Loucy (cell line): Measurements from ENCODE around the gene PCBD2.

Experiments used
- CTCF ChIP-seq: fragments of 200-600 bp; sonication (generic); conservative IDR thresholded peaks from 2 replicates; pipeline ENCODE4 v1.5.1; 2014; ENCODE audit warnings: mild to moderate bottlenecking, antibody characterized with exemption, low read length
- EZH2phosphoT487 ChIP-seq: fragments of 200-600 bp; IDR thresholded peaks from 2 replicates; pipeline ENCODE4 v1.6.1; 2018; ENCODE audit warnings: antibody characterized with exemption, mild to moderate bottlenecking, moderate library complexity, borderline replicate concordance

GRCh38 chr5:135005076-135005475 is 100.1 kb downstream of the PCBD2 start:
- no peak for TF ChIP-seq CTCF
- TF ChIP-seq EZH2phosphoT487: no peak
